Left renal cortex interstitium (tissue), 4 donors: Measurements from ENCODE around the gene XRCC2. TPM values are rescaled to one million over a fixed set of nuclear protein-coding genes. Genes with fewer than 3 reads are reported as not detected.
A peak's percentile ranks its signal among the peaks of the same experiment; 100 is the strongest.
"Not testable (repeated sequence)": the region's sequence is repeated elsewhere in the genome, so short reads cannot be mapped to it uniquely, and the experiment has no call there.

Experiments
- DNase-seq, 4 donors: peaks; one replicate each; pipeline ENCODE4 v3.0.0-alpha.2; 2013; ENCODE audit warnings: low read depth in 4 of 4, low spot score in 2 of 4, missing footprints in 1 of 4
- polyA plus RNA-seq, 4 donors: library from polyadenylated mRNA; unstranded; fragments of 120-200 nt; gene quantifications; one replicate each; pipeline ENCODE4 v1.2.1, GENCODE V29; 2013; ENCODE audit not compliant: insufficient read length in 4 of 4

XRCC2 gene
- 10 to 100 TPM in 2 of 4 donors, 1 to 10 TPM in 2; 5.4 to 13.6 (median 8.1) TPM for polyA plus RNA-seq

GRCh38 chr7:152675759-152676636 is at the start of gene XRCC2:
TSS of gene XRCC2 (minus strand) at chr7:152676141. CDS start at chr7:152676079, 62 bp downstream.
- DNase-seq = peak; percentile 87 to 90 (median 88)

DNA sequence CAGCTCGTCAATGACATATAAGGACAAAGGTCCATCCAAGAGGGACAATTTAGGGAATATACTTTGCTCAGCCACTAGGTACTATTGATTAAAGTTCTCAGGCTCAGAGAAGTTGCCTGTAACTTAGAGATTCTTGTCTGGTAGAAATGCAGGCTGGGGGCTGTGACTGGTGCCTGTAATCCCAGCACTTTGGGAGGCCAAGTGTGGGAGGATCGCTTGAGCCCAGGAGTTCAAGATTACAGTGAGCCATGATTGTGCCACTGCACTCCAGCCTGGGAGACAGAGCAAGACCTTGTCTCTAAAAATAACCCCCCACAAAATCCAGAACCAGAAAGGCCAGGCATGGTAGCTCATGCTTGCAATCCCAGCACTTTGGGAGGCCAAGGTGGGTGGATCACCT is 47.4 kb upstream of the XRCC2 start:
- DNase-seq = no peak

DNA sequence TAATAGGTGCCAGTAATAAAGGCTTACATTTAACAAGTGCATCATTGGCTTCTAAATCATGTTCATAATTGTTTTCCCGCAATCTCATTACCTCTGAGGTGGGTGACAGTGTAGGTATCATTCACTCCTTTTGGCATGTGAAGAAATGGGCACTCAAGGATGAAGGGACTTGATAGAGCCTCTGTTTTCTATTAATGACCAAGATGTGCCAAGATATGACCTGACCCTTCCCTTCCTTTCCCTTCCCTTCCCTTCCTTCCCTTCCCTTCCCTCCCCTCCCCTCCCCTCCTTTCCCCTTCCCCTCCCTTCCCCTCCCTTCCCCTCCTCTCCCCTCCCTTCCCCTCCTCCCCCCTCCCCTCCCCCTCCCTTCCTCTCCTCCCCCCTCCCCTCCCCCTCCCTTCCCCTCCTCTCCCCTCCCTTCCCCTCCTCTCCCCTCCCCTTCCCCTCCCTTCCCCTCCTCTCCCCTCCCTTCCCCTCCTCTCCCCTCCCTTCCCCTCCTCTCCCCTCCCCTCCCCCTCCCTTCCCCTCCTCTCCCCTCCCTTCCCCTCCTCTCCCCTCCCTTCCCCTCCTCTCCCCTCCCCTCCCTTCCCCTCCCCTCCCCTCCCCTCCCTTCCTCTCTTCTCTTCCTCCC is 36.6 kb upstream of the XRCC2 start:
- not testable (repeated sequence) for DNase-seq

DNA sequence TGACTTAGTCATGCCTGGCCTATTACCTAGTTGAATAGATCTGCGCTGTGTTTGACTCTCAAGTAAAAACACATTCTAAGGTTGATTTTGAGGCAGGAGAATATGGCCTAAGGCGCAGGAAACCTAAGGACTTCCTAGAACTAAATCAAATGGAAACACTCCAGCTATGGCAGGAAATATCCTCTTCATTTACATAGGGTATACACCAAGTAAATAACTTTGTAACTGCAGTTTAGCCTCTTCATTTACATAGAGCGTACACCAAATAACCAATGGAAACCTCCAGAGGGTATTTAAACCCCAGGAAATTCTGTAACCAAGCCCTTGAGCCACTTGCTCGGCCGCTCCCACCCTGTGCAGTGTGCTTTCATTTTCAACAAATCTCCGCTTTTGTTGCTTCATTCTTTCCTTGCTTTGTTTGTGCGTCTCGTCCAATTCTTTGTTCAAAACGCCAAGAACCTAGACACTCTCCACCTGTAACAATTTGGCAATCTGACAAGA is 35.6 kb upstream of the XRCC2 start:
- no peak for DNase-seq

DNA sequence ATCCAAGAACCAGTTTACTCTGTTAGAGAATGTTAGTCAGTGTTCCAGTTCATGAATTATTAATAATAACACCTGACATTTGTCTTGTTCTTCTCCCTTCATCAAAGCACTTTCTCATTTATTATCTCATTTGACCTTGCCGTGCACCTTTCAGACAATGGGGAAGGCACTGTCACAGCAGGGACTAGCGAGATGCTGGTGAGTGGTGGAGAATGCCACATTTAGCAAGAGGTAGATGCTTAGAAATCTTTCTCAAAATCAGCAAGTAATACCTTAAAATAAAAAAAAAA is 34.2 kb upstream of the XRCC2 start:
- DNase-seq = no peak

GRCh38 chr7:152709287-152710152 is 33.6 kb upstream of the XRCC2 start:
- no peak for DNase-seq

DNA sequence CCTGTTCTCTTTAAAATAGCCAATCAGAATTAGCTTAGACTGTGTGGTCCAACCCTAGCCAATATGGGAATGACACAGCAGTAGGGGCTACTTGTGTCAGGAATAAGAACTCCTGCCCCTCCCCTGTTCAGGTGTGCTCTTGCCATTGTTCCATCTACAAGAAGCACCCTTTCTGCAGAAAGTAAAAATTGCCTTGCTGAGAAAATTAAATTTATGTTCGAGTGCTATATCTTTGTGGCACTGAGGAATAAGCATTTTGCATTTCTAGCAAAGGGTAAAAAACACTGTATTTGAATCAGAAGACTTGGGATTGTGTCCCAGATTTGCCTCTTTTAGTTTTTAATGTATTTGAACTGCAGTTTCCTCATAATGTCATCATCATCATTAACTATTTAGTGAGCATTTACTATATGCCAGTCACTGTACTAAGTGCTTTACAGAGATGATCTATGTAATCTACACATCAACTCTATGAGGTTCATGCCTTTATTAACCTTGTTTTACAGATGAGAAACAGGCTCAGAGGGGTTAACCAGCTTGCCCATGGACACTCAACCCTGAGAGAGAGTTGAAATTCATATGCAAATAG is 28.9 kb upstream of the XRCC2 start:
- no peak for DNase-seq

GRCh38 chr7:152699079-152699478 is 23.1 kb upstream of the XRCC2 start:
- DNase-seq = no peak

DNA sequence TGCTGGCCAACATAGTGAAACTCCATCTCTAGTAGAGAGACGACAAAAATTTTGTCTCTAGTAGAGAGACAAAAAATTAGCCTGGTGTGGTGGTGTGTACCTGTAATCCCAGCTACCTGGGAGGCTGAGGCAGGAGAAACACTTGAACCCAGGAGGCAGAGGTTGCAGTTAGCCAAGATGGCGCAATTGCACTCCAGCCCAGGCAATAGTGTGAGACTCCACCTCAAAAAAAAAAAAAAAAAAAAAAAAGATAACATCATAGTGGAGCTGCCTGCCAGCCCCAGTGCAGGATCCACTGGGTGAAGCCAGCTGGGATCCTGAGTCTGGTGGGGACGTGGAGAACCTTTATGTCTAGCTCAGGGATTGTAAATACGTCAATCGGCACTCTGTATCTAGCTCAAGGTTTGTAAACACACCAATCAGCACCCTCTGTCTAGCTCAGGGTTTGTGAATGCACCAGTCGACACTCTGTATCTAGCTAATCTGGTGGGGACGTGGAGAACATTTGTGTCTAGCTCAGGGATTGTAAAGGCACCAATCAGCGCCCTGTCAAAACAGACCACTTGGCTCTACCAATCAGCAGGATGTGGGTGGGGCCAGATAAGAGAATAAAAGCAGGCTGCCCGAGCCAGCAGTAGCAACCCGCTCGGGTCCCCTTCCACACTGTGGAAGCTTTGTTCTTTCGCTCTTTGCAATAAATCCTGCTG is 21.5 kb upstream of the XRCC2 start:
- not testable (repeated sequence) for DNase-seq

- not testable (repeated sequence) for DNase-seq
Observed at GRCh38 chr7:152692196-152692595, 16.3 kb upstream of the XRCC2 start.

DNA sequence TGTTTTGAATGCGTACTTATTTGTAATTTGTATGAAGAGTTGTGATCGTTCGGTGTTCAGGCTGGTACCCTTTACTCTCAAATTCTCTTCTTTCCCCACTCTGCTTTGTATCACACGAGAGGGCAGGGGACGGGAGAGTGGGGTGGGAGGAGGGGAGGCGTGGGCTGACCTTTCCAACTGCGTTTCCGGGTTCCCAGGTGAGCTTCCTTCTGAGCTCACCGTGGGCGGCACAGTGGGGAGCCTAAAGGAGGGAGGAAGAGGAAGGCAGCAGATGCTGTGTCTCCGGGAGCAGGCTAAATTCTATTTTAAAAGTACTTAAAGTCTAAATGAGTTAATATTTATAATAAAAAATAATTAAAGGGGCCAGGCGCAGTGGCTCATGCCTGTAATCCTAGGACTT is 7.4 kb upstream of the XRCC2 start:
- no peak for DNase-seq

- DNase-seq = no peak
Observed at GRCh38 chr7:152677808-152678670, 2.1 kb upstream of the XRCC2 start.

GRCh38 chr7:152674860-152675758 is 832 bp downstream of the XRCC2 start:
- DNase-seq = no peak

DNA sequence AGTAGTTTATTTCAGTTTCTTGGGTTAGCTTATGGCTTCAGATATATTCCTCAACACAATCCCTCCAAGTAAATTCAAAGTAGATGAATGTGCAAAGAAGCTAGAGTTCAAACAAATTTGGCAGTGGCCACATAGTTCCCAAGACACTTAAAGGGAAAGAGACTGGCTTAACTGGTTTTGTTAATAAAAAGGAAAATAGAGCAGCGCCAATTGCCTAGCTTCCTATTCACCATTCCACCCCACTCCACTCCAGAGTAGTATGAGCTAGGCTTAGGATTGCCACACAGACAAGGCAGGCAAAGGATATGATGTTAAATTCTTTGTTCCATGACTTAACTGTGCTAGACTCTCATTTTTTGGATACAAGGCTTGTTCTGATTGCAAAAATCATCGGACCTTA is 2.0 kb downstream of the XRCC2 start:
- DNase-seq = no peak

DNA sequence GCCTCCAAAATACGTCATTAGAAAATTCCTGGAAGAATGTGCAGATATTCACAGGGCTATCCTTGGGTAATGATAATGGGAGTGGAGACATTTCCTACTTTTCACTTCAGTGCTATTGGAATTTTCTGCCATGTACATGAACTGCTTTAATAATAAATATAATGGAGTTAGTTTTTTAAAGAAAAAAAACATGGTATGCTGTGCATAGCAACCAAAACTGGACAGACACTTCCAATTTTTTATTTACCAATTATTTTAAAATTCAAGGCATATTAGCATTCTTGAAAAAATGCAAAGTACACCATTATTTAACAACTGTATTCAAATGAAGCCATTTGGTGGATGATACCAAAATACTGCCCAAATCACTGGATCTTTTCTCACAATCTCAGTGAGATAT is 3.3 kb downstream of the XRCC2 start:
- DNase-seq = no peak

DNA sequence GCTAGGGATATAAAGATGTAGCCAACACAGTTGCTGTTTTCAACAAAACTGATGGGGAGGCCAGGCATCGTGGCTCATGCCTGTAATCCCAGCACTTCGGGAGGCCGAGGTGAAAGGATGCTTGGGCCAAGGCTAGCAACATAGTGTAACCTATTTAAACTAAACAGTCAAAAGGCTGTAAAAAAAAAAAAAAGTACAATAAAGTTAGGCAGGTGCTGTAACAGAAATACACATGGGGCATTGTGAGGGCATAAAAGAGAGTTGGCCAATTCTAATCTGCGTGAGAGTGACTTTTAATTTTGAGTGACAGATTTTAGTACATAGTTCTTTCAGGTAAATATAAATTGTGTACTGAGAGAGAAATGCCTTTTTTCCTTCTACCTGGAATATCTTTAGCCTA is 6.2 kb downstream of the XRCC2 start:
- no peak for DNase-seq

DNA sequence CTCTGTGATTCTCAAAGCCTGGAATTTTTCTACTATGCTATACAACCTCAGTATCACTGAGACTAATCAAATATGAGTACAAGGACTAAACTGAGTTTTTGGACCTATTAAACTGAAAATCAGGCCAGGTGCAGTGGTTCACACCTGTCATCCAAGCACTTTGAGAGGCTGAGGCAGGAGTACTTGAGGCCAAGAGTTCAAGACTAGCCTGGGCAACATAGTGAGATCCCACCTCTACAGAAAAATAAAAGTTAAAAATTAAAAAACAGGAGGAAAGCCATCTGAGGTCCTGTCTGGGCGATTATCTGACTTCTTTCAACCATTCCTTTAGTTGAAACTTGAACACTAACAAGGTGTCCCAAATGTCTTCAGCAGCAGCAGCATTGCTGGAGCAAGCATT is 7.0 kb downstream of the XRCC2 start:
- DNase-seq = no peak

- DNase-seq = no peak
Observed at GRCh38 chr7:152667958-152668357, 8.0 kb downstream of the XRCC2 start.
